ENCODE data around the gene TRAF3IP1.

DNA sequence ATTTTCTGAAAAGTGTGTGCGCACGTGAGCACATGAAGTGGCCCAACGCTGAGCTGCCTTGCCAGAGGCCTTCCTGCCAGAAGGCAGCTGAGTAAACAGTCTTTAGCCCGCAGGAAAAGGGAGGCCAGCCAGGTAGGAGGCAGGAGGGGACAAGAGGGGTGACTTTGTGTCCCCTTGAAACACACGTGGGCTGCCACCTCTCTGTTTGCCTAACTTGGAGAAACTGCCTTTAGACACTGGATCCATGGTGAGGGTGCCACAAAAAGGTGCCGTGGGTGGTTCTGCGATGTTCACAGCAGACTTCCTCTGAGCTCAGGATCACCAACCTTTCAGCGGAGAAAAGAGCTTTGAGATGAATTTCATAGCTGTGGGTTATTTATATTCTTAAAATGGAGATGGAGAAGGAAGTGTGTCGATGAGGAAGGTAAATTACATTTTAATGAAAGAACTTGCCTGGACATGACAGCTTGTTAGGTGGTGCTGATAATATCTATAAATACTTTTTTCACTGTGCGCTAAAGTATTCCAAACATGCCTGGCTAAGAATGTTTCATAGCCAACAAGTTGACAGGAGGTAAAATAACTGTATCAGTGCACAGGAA, 69.8 kb downstream of the TRAF3IP1 start:
- TF ChIP-seq, protein P1, sequence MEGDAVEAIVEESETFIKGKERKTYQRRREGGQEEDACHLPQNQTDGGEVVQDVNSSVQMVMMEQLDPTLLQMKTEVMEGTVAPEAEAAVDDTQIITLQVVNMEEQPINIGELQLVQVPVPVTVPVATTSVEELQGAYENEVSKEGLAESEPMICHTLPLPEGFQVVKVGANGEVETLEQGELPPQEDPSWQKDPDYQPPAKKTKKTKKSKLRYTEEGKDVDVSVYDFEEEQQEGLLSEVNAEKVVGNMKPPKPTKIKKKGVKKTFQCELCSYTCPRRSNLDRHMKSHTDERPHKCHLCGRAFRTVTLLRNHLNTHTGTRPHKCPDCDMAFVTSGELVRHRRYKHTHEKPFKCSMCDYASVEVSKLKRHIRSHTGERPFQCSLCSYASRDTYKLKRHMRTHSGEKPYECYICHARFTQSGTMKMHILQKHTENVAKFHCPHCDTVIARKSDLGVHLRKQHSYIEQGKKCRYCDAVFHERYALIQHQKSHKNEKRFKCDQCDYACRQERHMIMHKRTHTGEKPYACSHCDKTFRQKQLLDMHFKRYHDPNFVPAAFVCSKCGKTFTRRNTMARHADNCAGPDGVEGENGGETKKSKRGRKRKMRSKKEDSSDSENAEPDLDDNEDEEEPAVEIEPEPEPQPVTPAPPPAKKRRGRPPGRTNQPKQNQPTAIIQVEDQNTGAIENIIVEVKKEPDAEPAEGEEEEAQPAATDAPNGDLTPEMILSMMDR (IDR thresholded peaks at IDR 0.05; ENCODE audit: low read depth, low read length, poor library complexity, severe bottlenecking) = no peak
- TF ChIP-seq EZH2phosphoT487 (IDR thresholded peaks at IDR 0.05; ENCODE audit: borderline replicate concordance, low read length) = no peak
